ENCODE data around the gene EGFR.

EGFR gene

GRCh38 chr7:55158541-55159382, 139.9 kb downstream of the EGFR start:
- Histone ChIP-seq H4K20me1 (ENCODE audit: control insufficient read depth, insufficient read depth, low read depth, low read length) (no peaks in the 10 kb centered on the region), H3K4me2 (ENCODE audit: low read length) (no peak overlapping the region), H3K36me3 (ENCODE audit: control insufficient read depth, low read length) (no peaks in the 10 kb centered on the region), H3K27ac (ENCODE audit: low read depth, low read length) (no peak overlapping the region), H3K27me3 (ENCODE audit: control insufficient read depth, low read length) (no peaks in the 10 kb centered on the region), H3K9me2 (replicated peaks; ENCODE audit: control insufficient read depth, low read length) (no peaks in the 10 kb centered on the region), H3K9me3 (ENCODE audit: control insufficient read depth, insufficient read depth, low read length) (no peaks in the 10 kb centered on the region), H3K4me1 (ENCODE audit: control insufficient read depth, low read length) (peaks cover 28% of the 10 kb centered on the region), H3F3A (ENCODE audit: control insufficient read depth, insufficient read depth) (no peaks in the 10 kb centered on the region), H3K4me3 (ENCODE audit: low read length) (no peak overlapping the region), H3K79me2 (ENCODE audit: control insufficient read depth, low read length) (no peaks in the 10 kb centered on the region)
- no peak for TF ChIP-seq CTCF (IDR thresholded peaks at IDR 0.05; ENCODE audit: low read depth, low read length, poor library complexity, severe bottlenecking)
- TF ChIP-seq EZH2phosphoT487 (IDR thresholded peaks at IDR 0.05; ENCODE audit: borderline replicate concordance, low read length), result no peak

GRCh38 chr7:55160539-55160938, 141.7 kb downstream of the EGFR start:
- Histone ChIP-seq H3K9me3 (ENCODE audit: control insufficient read depth, insufficient read depth, low read length) (no peaks in the 10 kb centered on the region), H3K4me1 (ENCODE audit: control insufficient read depth, low read length) (peaks cover 10% of the 10 kb centered on the region), H3K27ac (ENCODE audit: low read depth, low read length) (no peak overlapping the region), H3K4me2 (ENCODE audit: low read length) (no peak overlapping the region), H3F3A (ENCODE audit: control insufficient read depth, insufficient read depth) (no peaks in the 10 kb centered on the region), H3K79me2 (ENCODE audit: control insufficient read depth, low read length) (no peaks in the 10 kb centered on the region), H3K9me2 (replicated peaks; ENCODE audit: control insufficient read depth, low read length) (no peaks in the 10 kb centered on the region), H3K36me3 (ENCODE audit: control insufficient read depth, low read length) (no peaks in the 10 kb centered on the region), H3K4me3 (ENCODE audit: low read length) (no peak overlapping the region), H4K20me1 (ENCODE audit: control insufficient read depth, insufficient read depth, low read depth, low read length) (no peaks in the 10 kb centered on the region), H3K27me3 (ENCODE audit: control insufficient read depth, low read length) (no peaks in the 10 kb centered on the region)
- TF ChIP-seq CTCF (IDR thresholded peaks at IDR 0.05; ENCODE audit: low read depth, low read length, poor library complexity, severe bottlenecking) (no peak), EZH2phosphoT487 (IDR thresholded peaks at IDR 0.05; ENCODE audit: borderline replicate concordance, low read length) (no peak)

- Histone ChIP-seq H3K79me2 (ENCODE audit: control insufficient read depth, low read length) (no peaks in the 10 kb centered on the region), H3F3A (ENCODE audit: control insufficient read depth, insufficient read depth) (no peaks in the 10 kb centered on the region), H3K36me3 (ENCODE audit: control insufficient read depth, low read length) (no peaks in the 10 kb centered on the region), H3K9me3 (ENCODE audit: control insufficient read depth, insufficient read depth, low read length) (no peaks in the 10 kb centered on the region), H3K9me2 (replicated peaks; ENCODE audit: control insufficient read depth, low read length) (no peaks in the 10 kb centered on the region), H3K27ac (ENCODE audit: low read depth, low read length) (no peak overlapping the region), H4K20me1 (ENCODE audit: control insufficient read depth, insufficient read depth, low read depth, low read length) (no peaks in the 10 kb centered on the region), H3K4me1 (ENCODE audit: control insufficient read depth, low read length) (peaks cover 4% of the 10 kb centered on the region), H3K27me3 (ENCODE audit: control insufficient read depth, low read length) (no peaks in the 10 kb centered on the region), H3K4me3 (ENCODE audit: low read length) (no peak overlapping the region), H3K4me2 (ENCODE audit: low read length) (no peak overlapping the region)
- no peak for TF ChIP-seq CTCF (IDR thresholded peaks at IDR 0.05; ENCODE audit: low read depth, low read length, poor library complexity, severe bottlenecking)
- TF ChIP-seq EZH2phosphoT487 (IDR thresholded peaks at IDR 0.05; ENCODE audit: borderline replicate concordance, low read length), result no peak
These were observed 142.4 kb downstream of the EGFR start for GRCh38 chr7:55161154-55161687.
